IMR-90 (cell line): ENCODE results near the gene C17orf50. TPM values are rescaled to one million over a fixed set of nuclear protein-coding genes. Genes with fewer than 3 reads are reported as not detected.

Source experiments
- ATAC-seq: fragments of 200-7000 bp; cut with Tn5 transposase; 2 replicates; pipeline ENCODE4 v1.9.1; 2020; ENCODE audit warnings: low read depth, mild to moderate bottlenecking, moderate library complexity
- BruUV-seq: library from RNA; stranded (reverse); fragments of 400-500 nt; replicated peaks from 2 replicates; lab custom pipeline; 2021; lab: Mats Ljungman, UMichigan
- CTCF ChIA-PET: fragments of 300-600 bp; formaldehyde crosslinking; extraction: SDS; loops from one replicate; lab custom pipeline; 2021; ENCODE audit warnings: antibody characterized with exemption; lab: Yijun Ruan, JAX
- POLR2A ChIA-PET: fragments of 300-600 bp; sonication (Branson Sonifier 250); formaldehyde crosslinking; loops from one replicate; lab custom pipeline; 2022; ENCODE audit warnings: antibody characterized with exemption; ENCODE audit not compliant: unreplicated experiment; lab: Charles Lee
- DNase-seq: peaks from one replicate; pipeline ENCODE4 v3.0.0; 2013
- H2AFZ ChIP-seq: replicated peaks from 2 replicates; pipeline ENCODE3; 2013; ENCODE audit warnings: low read length, mild to moderate bottlenecking; ENCODE audit not compliant: poor library complexity
- H2AK5ac ChIP-seq: 2 replicates; pipeline ENCODE4 v1.6.1; 2013; ENCODE audit warnings: low read depth, low read length, inconsistent platforms
- H2AK9ac ChIP-seq: replicated peaks from 2 replicates; pipeline ENCODE3; 2013; ENCODE audit warnings: mild to moderate bottlenecking, low read depth, low read length, moderate library complexity; ENCODE audit not compliant: poor library complexity
- H2BK120ac ChIP-seq: 2 replicates; pipeline ENCODE4 v1.6.1; 2013; ENCODE audit warnings: low read depth, low read length, inconsistent platforms
- H2BK15ac ChIP-seq: 3 replicates; pipeline ENCODE4 v1.6.1; 2013; ENCODE audit warnings: low read depth, low read length, inconsistent platforms
- H2BK20ac ChIP-seq: 2 replicates; pipeline ENCODE4 v1.6.1; 2013; ENCODE audit warnings: low read depth, mild to moderate bottlenecking, inconsistent platforms, low read length, moderate library complexity
- H2BK5ac ChIP-seq: 2 replicates; pipeline ENCODE4 v1.6.1; 2013; ENCODE audit warnings: mild to moderate bottlenecking, low read depth, low read length, inconsistent platforms; ENCODE audit not compliant: poor library complexity, severe bottlenecking
- H3K14ac ChIP-seq: replicated peaks from 2 replicates; pipeline ENCODE4 v1.6.1; 2013; ENCODE audit warnings: low read depth, low read length, inconsistent platforms
- H3K18ac ChIP-seq: 2 replicates; pipeline ENCODE4 v1.6.1; 2013; ENCODE audit warnings: low read depth, low read length, control low read depth
- H3K23ac ChIP-seq: 2 replicates; pipeline ENCODE4 v1.6.1; 2013; ENCODE audit warnings: low read depth, low read length, inconsistent platforms
- H3K27ac ChIP-seq: 2 replicates; pipeline ENCODE4 v1.5.1; 2013; ENCODE audit warnings: mild to moderate bottlenecking, control low read depth, low read length; ENCODE audit not compliant: insufficient read depth
- H3K27me3 ChIP-seq: 2 replicates; pipeline ENCODE4 v1.6.1; 2013; ENCODE audit warnings: low read length; ENCODE audit not compliant: control insufficient read depth, insufficient read depth
- H3K36me3 ChIP-seq: 2 replicates; pipeline ENCODE4 v1.6.1; 2013; ENCODE audit warnings: low read length, mixed read lengths; ENCODE audit not compliant: control insufficient read depth, insufficient read depth
- H3K4ac ChIP-seq: 2 replicates; pipeline ENCODE4 v1.6.1; 2013; ENCODE audit warnings: low read depth, low read length, inconsistent platforms
- H3K4me1 ChIP-seq: 2 replicates; pipeline ENCODE4 v1.6.1; 2013; ENCODE audit warnings: low read length, mixed read lengths; ENCODE audit not compliant: control insufficient read depth, insufficient read depth
- H3K4me2 ChIP-seq: 2 replicates; pipeline ENCODE4 v1.6.1; 2013; ENCODE audit warnings: low read depth, mild to moderate bottlenecking, control low read depth, low read length, moderate library complexity
- H3K4me3 ChIP-seq: 2 replicates; pipeline ENCODE4 v1.5.1; 2013; ENCODE audit warnings: low read depth, mild to moderate bottlenecking, control low read depth, low read length, moderate library complexity; ENCODE audit not compliant: insufficient read depth
- H3K56ac ChIP-seq: 2 replicates; pipeline ENCODE4 v1.6.1; 2013; ENCODE audit warnings: low read length, inconsistent platforms; ENCODE audit not compliant: insufficient read depth; ENCODE audit errors: extremely low read depth
- H3K79me1 ChIP-seq, 2 experiments: 2 replicates each; pipeline ENCODE4 v1.6.1; 2013; ENCODE audit warnings: low read length in 2 of 2, inconsistent platforms in 1 of 2, low read depth in 1 of 2
- H3K9ac ChIP-seq: 2 replicates; pipeline ENCODE4 v1.6.1; 2013; ENCODE audit warnings: low read depth, low read length, control low read depth
- H3K9me1 ChIP-seq: 2 replicates; pipeline ENCODE4 v1.6.1; 2013; ENCODE audit warnings: low read length, inconsistent platforms; ENCODE audit not compliant: insufficient read depth
- H3K9me3 ChIP-seq: 2 replicates; pipeline ENCODE4 v1.6.1; 2013; ENCODE audit warnings: low read length; ENCODE audit not compliant: control insufficient read depth, insufficient read depth
- H4K20me1 ChIP-seq: 2 replicates; pipeline ENCODE4 v1.6.1; 2013; ENCODE audit warnings: low read length, inconsistent platforms; ENCODE audit not compliant: insufficient read depth
- H4K5ac ChIP-seq: 2 replicates; pipeline ENCODE4 v1.6.1; 2013; ENCODE audit warnings: mild to moderate bottlenecking, low read depth, low read length, control low read depth
- H4K8ac ChIP-seq, 2 experiments: 2 replicates each; pipeline ENCODE4 v1.6.1; 2013; ENCODE audit warnings: low read depth in 2 of 2, low read length in 2 of 2, control low read depth in 1 of 2, inconsistent platforms in 1 of 2
- H4K91ac ChIP-seq: 2 replicates; pipeline ENCODE4 v1.6.1; 2013; ENCODE audit warnings: low read depth, low read length, inconsistent platforms; ENCODE audit not compliant: insufficient read depth
- BHLHE40 ChIP-seq: fragments of 150-350 bp; IDR thresholded peaks from 2 replicates; pipeline ENCODE4 v1.6.1; 2016; ENCODE audit warnings: mild to moderate bottlenecking, low read depth, low read length
- CEBPB ChIP-seq: IDR thresholded peaks from 2 replicates; pipeline ENCODE4 v1.6.1; 2012; ENCODE audit warnings: low read depth, low read length, improper control_type of control experiment
- ELK1 ChIP-seq: fragments of 150-350 bp; IDR thresholded peaks from 2 replicates; pipeline ENCODE4 v1.6.1; 2016; ENCODE audit warnings: low read depth, mild to moderate bottlenecking, low read length, moderate library complexity, borderline replicate concordance
- FOS ChIP-seq: fragments of 150-350 bp; IDR thresholded peaks from 2 replicates; pipeline ENCODE4 v1.6.1; 2016; ENCODE audit warnings: low read depth, low read length
- MAFK ChIP-seq: IDR thresholded peaks from 2 replicates; pipeline ENCODE4 v1.6.1; 2012; ENCODE audit warnings: low read depth, low read length, improper control_type of control experiment
- MAZ ChIP-seq: IDR thresholded peaks from 2 replicates; pipeline ENCODE4 v1.6.1; 2012; ENCODE audit warnings: low read depth, mild to moderate bottlenecking, low read length, improper control_type of control experiment, moderate library complexity, borderline replicate concordance
- MXI1 ChIP-seq: IDR thresholded peaks from 2 replicates; pipeline ENCODE4 v1.6.1; 2012; ENCODE audit warnings: low read depth, mild to moderate bottlenecking, low read length, moderate library complexity, borderline replicate concordance
- NFE2L2 ChIP-seq: fragments of 150-350 bp; IDR thresholded peaks from 2 replicates; pipeline ENCODE4 v1.6.1; 2016; ENCODE audit warnings: low read depth, mild to moderate bottlenecking, low read length
- POLR2A ChIP-seq: IDR thresholded peaks from 2 replicates; pipeline ENCODE4 v1.6.1; 2012; ENCODE audit warnings: mild to moderate bottlenecking, low read depth, low read length
- RAD21 ChIP-seq: IDR thresholded peaks from 2 replicates; pipeline ENCODE4 v1.6.1; 2012; ENCODE audit warnings: low read length, improper control_type of control experiment
- RCOR1 ChIP-seq: IDR thresholded peaks from 2 replicates; pipeline ENCODE4 v1.6.1; 2012; ENCODE audit warnings: mild to moderate bottlenecking, low read length, improper control_type of control experiment; ENCODE audit not compliant: insufficient replicate concordance
- RFX5 ChIP-seq: IDR thresholded peaks from 2 replicates; pipeline ENCODE4 v1.8.0; 2012; ENCODE audit warnings: low read depth, mild to moderate bottlenecking, low read length, moderate library complexity
- SMC3 ChIP-seq: fragments of 150-350 bp; IDR thresholded peaks from 2 replicates; pipeline ENCODE4 v1.6.1; 2016; ENCODE audit warnings: low read depth, mild to moderate bottlenecking, antibody characterized with exemption, low read length, moderate library complexity
- USF2 ChIP-seq: fragments of 150-350 bp; IDR thresholded peaks from 2 replicates; pipeline ENCODE4 v1.6.1; 2017; ENCODE audit warnings: mild to moderate bottlenecking, antibody characterized with exemption, low read length, low read depth
- WGBS, 2 experiments: methylation state at CpG; one replicate each; pipeline versions ENCODE4 v1.1.5 to v1.1.7; 2013; ENCODE audit warnings: missing lambda C conversion rate in 2 of 2; ENCODE audit not compliant: insufficient read length in 1 of 2; ENCODE audit errors: extremely low coverage in 2 of 2; 5-methylcytosine and 5-hydroxymethylcytosine counted together
- dilution Hi-C: fragments of 300-500 bp; cut with HindIII; formaldehyde crosslinking; loops from one replicate; pipeline ENCODE4 v1.14.3; 2018; ENCODE audit warnings: low sequenced_read_pairs; ENCODE audit not compliant: unreplicated experiment
- in situ Hi-C: fragments of 300-500 bp; cut with MboI; formaldehyde crosslinking; loops from 3 replicates; pipeline ENCODE4 v1.14.3; 2019; ENCODE audit warnings: low sequenced_read_pairs, inconsistent platforms, mixed read lengths
- intact Hi-C: fragments of 100-400 bp; cut with micrococcal nuclease; formaldehyde crosslinking; loops from 2 replicates; pipeline ENCODE4 v1.10.0; 2022
- polyA plus RNA-seq, 3 experiments: library from polyadenylated mRNA; depleted of rRNA; stranded (reverse); fragments of >200 nt; gene quantifications; 2 replicates each; pipeline ENCODE4 v1.2.3, GENCODE V29; 2012; ENCODE audit warnings: low replicate concordance in 1 of 3
- total RNA-seq: library from RNA; depleted of rRNA; stranded (reverse); fragments of >200 nt; gene quantifications from 2 replicates; pipeline ENCODE4 v1.2.3, GENCODE V29; 2012
- TF ChIP-seq, protein P1 (sequence below): conservative IDR thresholded peaks from 2 replicates; pipeline ENCODE4 v1.5.1; 2012; ENCODE audit warnings: mild to moderate bottlenecking, low read depth, low read length, improper control_type of control experiment

C17orf50 gene
- total and polyA plus RNA-seq, 2 of the 4 experiments (the other 2 are of a cell fraction) = not detected

GRCh38 chr17:35765756-35766488 lies 5.2 kb downstream of the C17orf50 start:
- Histone ChIP-seq H4K5ac (no peak overlapping the region), H3K56ac (no peak overlapping the region), H3K9ac (no peak overlapping the region), H4K20me1 (peaks cover 8% of the 10 kb centered on the region; the same call in 1 of the 2 replicates), H3K79me1 (no peaks in the 10 kb centered on the region), H2AK5ac (no peak overlapping the region), H3K27ac (no peak overlapping the region), H2AFZ (no peak overlapping the region), H4K8ac (no peak overlapping the region), H3K4ac (no peak overlapping the region), H2BK15ac (no peak overlapping the region), H3K9me1 (no peaks in the 10 kb centered on the region), H3K18ac (no peak overlapping the region), H3K23ac (no peak overlapping the region), H3K14ac (no peak overlapping the region), H3K4me3 (no peak overlapping the region), H3K27me3 (peaks cover 23% of the 10 kb centered on the region), H4K91ac (no peak overlapping the region), H2BK5ac (no peak overlapping the region), H3K9me3 (no peaks in the 10 kb centered on the region), H2BK120ac (no peak overlapping the region), H2BK20ac (no peak overlapping the region), H3K4me1 (peaks cover 3% of the 10 kb centered on the region), H3K4me2 (no peak overlapping the region), H3K36me3 (no peaks in the 10 kb centered on the region), H2AK9ac (no peak overlapping the region)
- WGBS, 2 experiments = 20% methylated on average over 1 of the region's 8 CpGs; no CpG with 5 or more reads in 1 of the 2 experiments
- dilution Hi-C loops = no loop called here
- DNase-seq (no peak), ATAC-seq (no peak)
- ChIA-PET CTCF (interaction anchor here (1.2 to 2.3 kb wide), 3 partner anchors 16 to 53 kb away, joined by 3 to 16 read pairs (median 13); no protein-coding TSS in a partner anchor), POLR2A (no interaction called here)
- in situ Hi-C loops = no loop called here
- intact Hi-C loops = no loop called here
- no TSS peak for BruUV-seq
- TF ChIP-seq RCOR1 (no peak), MXI1 (no peak), RFX5 (no peak), USF2 (no peak), MAFK (no peak), RAD21 (no peak), NFE2L2 (no peak), FOS (no peak), ELK1 (no peak), BHLHE40 (no peak), POLR2A (no peak), SMC3 (no peak), MAZ (no peak), CEBPB (no peak)
- TF ChIP-seq, protein P1, sequence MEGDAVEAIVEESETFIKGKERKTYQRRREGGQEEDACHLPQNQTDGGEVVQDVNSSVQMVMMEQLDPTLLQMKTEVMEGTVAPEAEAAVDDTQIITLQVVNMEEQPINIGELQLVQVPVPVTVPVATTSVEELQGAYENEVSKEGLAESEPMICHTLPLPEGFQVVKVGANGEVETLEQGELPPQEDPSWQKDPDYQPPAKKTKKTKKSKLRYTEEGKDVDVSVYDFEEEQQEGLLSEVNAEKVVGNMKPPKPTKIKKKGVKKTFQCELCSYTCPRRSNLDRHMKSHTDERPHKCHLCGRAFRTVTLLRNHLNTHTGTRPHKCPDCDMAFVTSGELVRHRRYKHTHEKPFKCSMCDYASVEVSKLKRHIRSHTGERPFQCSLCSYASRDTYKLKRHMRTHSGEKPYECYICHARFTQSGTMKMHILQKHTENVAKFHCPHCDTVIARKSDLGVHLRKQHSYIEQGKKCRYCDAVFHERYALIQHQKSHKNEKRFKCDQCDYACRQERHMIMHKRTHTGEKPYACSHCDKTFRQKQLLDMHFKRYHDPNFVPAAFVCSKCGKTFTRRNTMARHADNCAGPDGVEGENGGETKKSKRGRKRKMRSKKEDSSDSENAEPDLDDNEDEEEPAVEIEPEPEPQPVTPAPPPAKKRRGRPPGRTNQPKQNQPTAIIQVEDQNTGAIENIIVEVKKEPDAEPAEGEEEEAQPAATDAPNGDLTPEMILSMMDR = no peak
